Islet of Langerhans (tissue), 1 donor: ENCODE results near the gene KIF26B.

Source experiments
- FAIRE-seq: peaks from one replicate; lab custom pipeline; 2011; peaks lifted over from hg19 to GRCh38; lab: Jason Lieb, UNC

KIF26B gene

DNA sequence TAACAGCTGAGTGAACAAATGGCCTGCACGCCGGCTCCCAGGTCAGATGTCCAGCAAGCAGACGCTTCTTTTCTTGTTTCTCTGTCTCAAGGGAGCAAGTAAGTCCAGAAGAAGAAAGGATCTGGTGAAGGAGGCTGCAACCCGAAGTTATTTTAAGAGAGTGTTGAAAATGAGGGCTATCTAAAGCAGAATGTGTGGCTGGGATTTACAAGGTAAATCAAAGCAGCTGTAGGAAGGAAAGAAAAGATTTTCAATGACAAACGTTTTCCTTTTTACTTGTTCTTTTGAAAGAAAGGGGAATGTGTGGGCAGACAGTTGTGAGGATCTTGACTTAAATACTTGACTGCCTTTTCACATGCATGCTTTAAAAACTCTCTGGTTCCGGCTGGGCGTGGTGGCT is 311.5 kb downstream of the KIF26B start:
- FAIRE-seq, result no peak

DNA sequence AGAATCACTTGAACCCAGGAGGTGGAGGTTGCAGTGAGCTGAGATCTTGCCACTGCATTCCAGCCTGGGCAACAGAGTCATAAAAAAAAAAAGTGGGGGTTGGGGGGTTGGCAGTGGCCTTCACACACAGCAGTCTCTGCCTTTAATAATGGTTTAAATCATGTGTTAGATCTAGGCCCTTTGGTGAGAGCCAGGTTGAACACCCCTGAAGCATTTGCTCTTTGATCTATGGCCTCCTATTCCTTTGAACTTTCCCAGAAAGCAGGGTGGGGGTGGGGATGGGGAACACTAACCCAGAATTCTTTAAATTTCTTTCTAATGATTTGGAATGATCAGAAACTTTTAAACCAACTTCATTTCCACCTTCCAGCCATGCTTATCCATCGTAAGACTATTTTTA is 313.0 kb downstream of the KIF26B start:
- no peak for FAIRE-seq

DNA sequence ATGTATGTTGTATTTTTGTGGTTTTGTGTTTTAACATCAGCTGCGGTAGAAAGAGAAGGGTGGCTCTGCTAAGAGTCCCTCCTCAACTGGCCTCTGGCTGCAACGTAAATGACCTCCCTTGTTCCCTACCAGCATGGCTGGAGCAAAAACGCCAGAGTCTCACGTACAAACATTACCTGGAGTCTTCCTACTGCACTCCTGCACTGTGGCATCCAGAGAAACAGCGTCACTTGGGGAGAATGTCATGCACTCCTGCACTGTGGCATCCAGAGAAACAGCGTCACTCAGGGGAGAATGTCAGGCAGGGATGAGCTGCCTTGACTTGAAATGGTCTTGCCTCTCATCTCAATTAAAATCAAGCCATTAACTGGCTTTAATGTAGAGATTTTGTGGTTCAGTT is 314.2 kb downstream of the KIF26B start:
- FAIRE-seq, result no peak

DNA sequence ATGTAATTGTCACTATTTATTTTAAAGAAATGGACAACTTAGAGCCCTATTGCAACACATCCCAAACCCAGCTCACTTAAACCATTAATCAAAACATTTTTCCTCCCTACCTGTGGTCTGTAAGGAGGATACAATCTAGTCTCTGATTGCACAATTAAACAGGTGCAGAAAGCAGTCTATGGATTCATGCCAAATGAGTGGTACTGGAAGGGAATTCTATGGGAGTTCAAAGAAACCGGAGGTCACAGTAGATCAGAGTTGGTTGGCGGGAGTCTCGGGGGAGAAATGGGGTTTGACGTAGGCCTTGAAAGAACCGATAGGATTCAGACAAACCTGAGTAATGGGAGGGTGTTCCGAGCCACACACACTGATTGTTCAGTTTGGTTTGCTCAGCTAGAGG is 314.9 kb downstream of the KIF26B start:
- FAIRE-seq, result no peak

DNA sequence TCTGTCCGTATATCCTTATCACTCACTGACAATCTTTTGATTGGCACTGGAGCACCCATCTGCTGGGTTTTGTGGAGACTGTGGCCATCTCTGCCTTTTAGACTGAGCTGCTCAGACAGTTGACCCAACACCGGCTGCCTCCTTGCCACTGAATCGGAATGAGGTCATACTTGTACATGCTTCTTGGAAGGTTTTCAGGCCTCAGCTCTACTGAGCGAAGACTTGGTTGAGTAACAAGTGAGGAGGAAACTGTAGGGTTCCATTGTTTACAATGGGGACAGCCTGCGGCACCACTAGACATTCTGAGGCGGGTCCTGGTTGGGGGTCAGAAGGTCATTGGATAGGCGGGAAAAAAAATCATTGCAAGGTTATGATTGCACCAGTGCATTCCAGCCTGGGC is 320.3 kb downstream of the KIF26B start:
- no peak for FAIRE-seq

DNA sequence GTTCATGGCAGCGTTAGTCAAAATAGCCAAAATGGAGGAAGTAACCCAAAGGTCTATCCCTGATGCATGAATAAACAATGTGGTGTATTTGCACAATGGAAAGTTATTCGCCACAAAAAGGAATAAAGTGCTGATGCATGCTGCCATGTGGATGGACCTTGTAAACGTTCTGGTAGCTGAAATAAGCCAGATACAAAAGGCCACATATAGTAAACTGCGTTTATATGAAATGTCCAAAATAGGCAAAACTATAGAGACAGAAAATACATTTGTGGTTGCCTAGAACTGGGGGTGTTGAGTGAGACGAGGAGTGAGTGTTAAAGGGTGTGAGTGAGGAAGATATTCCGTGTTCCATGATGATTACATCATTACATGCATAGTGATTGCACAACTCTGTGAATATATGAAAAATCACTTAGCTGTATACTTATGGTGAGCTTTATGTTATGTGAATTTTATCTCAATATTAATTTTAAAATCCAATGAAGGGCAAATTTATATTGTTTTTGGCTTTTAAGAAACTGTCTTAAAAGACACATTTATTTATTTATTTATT is 321.3 kb downstream of the KIF26B start:
- no peak for FAIRE-seq

DNA sequence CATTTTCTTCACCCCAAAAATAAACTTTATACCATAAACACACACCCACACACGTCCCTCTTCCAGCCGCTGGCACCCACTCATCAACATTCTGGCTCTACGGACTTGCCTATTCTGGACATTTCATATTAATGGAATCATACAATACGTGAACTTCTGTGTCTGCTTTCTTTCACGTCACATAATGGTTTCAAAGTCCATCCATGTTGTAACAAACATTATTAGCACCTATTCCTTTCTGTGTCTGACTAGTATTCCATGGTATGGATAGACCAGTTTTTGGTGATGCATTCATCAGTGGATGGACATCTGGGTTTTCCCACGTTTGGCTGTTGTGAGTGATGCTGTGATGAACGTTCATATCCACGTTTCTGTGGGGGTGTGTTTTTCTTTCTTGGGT is 323.2 kb downstream of the KIF26B start:
- FAIRE-seq, result no peak

DNA sequence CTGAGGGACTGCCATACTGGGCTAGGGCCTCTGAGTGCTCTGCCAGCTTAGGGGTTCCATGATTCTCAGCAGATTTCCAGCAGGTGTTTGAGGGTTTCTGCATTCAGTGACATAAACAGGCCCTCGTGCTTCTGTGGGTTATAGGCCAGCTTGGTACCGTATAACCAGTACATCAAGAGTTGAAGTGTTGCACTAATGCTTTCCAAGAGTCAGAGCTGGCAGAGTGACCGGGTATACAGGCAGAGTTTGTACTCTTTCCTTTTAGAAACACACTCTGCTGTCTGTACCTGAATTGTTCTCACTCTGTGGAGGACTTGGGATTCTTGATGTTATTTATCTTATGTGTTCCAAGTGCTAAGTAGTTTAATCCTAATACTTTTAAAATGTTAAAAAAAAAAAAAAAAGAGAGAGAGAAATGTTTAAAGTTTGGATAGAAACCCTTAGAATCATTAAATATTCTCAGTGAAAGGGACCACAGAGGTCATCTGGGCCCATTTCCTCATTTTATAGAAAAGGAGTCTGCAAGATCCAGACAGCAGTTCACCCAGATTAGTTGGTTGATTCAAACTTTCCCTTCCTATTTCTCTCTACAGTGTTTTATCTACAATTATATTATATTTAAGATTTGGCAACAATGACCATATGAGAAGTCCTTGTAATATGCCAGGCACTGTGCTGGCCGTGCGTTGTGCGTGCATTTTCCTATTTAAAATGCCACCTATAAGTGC is 325.8 kb downstream of the KIF26B start:
- FAIRE-seq, result no peak

DNA sequence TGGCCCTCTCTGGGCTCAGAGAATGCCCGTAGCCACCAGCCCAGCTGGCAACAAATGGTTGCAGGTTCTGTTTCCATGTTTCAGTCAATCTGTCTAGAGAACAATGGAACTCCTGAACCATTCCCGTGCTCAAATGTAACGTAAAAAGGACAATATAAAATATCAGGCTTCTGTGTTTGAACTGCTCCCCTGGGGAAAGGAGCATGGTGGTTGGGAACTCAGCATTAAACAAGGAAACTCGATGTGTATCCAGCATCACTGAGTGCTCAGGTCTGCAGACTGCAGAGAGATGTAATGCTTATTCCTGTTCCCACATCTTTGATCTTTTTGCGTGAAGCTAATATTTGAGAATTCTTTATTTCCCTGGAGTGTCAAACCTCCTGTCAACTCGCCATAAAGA is 326.5 kb downstream of the KIF26B start:
- no peak for FAIRE-seq

DNA sequence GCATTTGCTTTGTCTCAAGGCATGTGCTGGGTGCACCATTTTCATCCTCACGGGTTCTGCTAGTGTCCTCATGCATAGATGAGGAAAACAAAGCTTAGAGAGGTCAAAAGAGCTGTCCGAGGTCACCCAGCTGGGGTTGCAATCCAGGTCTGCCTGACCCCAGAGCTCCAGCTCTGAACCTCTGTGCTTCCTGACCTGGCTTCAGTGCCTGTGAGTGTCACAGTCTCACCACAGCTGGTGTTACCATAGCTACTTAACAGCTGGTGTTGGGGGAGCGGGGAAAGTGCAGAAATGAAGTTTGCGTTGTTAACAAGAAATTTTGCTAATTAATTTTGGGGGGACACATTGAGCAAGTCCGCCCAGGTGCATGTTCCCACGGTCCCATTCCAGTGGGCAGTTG is 328.5 kb downstream of the KIF26B start:
- no peak for FAIRE-seq

DNA sequence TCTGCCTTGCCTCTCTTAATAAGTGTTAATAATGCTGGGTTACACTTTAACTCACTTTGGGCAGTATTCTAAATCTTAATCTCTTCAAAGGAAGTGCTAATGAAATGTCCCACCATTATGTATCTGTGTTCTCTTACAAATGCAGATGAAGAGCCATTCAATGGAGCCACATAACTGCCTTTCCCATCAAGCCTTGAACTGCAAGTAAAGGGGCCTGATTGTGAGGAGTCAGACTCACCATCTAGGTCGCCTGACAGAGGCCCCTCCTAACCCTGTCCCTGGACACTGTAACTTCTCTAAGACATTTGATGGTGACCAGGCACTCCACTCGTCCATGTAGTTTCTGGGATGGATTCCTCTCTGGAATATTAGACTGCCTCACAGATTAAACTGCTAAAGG is 329.4 kb downstream of the KIF26B start:
- FAIRE-seq, result no peak

DNA sequence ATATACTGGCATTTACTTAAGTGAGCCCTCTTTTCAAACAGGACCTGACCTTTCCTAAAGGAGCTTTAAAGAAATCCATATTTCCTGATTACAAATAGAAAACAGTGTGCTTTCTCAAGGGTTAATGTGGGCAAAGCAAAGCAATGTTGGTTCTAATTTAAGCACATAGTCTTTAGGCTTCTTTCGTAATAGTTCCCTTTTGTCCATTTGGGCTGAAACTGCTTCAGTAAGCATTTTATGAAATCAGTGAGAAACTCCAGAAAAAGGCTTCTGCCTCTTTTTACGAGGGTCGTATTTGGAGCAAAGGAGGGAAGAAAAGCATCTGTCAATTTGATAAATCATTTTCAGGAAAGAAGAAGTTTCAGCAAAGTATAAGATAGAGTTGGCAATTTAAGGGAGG is 331.2 kb downstream of the KIF26B start:
- no peak for FAIRE-seq

DNA sequence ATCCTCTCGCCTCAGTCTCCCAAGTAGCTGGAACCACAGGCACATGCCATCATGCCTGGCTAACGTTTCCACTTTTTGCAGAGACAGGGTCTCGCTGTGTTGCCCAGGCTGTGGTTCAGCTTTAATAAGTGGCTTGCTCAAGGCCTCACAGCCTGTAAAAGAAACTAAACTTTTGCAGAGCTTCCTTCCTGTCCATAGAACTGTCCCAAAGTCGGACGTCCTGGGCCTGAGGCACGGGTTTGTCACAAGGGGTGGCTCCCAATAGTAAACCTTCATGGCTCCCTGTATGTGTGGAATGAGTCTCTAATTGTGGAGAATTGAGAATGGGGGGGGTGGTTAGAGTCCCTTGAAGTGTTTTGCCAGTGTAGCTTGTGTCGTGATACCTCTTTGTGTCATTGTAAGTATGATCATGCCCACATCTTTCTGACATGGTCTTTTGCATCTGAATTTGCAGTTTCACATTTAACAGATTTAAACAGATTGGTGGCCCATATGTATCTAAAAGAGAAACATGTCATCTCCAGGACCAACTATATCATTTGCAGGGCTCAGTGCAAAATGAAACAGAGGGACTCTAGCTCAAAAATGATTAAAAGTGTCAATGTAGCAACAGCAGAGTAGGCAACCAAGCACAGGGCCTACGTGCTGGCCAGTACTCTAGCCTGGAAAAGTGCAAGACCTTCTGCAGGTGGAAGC is 332.1 kb downstream of the KIF26B start:
- no peak for FAIRE-seq

DNA sequence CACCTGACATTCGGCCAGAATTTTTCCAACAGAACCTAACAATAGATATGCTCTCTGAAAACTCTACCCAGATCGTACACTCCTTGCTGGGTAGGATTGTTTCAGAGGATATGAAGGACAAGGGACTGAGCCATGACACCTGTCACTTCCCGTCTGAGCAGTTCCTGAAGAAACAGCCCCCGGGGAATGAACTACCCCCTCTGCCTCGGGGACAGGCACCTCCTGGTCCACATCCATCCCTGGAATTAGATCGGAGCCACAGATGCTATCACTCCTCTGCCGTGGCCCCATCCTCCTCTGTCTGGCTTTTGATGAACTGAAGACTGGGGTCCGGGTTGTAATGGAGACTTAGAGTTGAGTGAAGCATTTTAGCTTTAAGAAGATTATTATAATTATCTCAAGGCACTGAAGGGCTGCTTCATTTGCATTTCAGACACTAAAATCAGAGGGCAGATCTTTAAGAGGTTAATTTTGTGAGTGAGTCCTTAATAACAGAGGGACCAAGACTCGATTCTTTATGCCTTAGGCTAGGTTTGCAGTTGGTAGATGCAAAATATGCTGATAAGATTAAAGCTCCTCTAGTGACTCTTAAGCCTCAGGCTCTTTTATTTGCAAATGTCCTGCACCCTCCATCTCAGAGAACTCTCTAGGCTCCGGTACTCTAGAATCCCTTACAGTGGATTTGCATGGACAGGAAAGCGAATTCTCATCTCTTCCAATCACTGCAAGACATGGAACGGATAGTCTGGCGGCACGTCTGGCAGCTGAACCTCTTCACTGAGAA is 333.8 kb downstream of the KIF26B start:
- no peak for FAIRE-seq

DNA sequence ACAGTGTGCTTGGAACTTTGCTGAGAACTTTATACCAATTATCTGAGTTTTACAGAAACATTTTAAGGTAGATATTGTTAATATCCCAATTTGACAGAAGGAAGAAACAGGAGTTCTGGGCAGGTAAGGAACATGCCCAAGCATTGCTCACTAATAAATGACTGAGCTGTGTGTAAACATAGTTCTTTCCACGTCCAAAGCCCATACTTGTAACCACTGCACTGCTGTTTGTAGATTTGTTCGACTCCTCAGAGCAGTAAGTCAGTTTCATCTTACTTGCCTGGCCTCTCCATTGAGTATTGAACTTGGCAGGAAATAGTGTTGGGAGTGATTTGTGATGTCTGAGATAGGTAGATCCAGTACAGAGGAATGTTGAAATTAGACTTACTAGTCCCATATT is 335.1 kb downstream of the KIF26B start:
- no peak for FAIRE-seq

DNA sequence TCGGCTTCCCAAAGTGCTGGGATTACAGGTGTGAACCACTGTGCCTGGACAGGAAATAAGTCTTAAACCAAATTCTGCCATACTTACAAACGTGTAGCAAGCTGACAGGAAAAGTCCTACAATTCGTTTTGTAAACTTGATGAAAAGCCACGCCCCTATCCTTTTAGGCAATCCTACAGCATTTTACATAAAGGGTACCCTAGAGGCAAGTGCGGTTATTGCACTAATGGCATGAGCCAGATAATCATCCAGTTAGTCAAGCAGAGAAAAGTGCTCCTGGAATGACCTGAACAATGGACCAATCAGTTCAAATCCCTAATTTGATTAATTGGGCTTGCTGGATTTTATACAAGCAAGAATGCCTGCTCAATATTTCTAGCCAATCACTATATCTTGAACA is 338.2 kb downstream of the KIF26B start:
- no peak for FAIRE-seq

DNA sequence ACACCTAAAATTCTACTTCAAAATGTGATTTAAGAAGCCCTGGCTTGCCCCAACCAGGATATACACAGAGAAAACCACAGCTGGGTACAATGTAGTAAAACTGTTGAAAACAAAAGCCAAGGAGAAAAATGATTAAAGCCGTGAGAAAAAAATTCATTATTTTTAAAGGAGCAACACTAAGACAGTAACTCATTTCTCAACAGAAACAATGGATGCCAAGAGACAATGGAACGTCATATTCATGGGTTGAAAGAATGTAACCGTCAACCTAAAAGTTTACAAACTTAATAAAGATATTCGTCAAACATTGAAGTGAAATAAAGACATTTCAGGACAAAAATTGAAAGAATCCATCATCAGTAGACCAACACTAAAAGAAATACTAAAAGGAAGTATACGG is 340.9 kb downstream of the KIF26B start:
- no peak for FAIRE-seq

DNA sequence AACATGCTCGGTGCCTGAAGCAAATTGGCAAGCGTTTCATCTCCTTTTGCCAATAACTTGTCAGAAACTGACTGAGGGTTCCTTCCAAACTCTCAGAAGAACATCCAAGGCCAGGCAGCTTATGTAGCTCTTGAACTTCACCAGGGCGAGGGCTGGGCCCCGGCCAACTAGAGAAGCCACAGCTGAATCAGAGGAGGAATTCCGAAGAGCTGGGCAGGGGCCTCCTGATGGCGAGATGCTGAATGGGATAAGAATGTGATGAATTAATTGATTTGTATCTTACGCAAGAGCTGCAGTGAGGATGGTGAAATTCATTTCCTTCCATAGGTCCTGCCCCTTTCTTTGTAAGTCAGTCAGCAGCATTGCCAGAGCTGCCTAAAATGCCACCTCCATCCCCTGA is 345.8 kb downstream of the KIF26B start:
- no peak for FAIRE-seq

DNA sequence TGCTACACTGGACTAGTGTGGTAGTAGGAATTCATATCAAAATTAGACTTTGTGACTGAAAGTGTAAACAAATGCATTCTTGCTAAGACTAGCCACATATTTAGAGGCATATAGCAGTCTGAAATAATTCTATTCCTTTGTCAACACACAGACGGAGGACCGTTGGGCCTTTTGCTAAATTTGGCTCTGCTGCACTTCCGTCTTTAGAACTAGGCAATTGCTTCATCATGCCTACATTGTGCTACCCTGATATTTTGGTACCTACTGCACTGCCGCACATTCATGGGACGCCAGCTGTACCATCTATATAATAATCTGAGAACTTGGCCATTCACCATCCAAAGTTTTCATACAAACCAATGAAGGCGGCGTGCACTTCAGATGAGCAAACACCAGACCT is 346.8 kb downstream of the KIF26B start:
- FAIRE-seq, result no peak

DNA sequence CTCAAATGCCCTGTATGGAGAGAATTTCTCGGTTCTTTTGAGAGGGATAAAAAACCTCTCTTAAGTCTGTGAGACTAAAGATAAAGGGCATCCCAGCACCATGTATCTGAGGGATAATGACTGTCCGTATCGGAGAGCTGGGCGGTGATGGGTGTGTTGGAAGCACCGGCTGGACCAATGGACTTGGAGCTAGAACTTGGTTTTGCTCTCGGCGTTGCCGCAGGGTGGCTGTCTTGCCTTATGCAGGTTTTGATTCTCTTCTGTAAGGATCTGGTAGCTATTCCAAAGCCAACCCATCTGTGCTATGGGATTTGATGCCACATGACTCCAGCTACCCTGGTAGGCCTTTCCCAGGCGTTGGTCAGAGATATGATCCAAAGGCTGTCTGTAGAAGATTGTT is 348.8 kb downstream of the KIF26B start:
- no peak for FAIRE-seq

DNA sequence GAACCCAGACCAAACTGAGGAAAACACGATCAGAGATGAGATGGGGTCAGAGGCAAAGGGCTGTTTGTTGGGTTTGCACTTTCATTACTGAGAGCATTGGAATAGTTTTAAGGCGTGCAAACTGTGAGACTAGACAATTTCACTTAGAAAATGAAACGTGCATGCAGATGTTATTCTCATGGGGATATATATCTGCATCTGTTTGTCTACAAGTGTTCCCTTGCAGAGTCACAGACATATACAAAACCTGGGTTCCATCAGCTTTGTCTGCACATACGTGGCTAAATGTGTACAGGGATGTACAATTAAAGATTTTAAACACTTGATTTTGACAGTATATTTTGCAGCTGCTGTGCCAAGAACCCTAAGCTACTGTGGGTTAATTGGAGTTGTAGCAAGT is 355.4 kb downstream of the KIF26B start:
- FAIRE-seq, result no peak

DNA sequence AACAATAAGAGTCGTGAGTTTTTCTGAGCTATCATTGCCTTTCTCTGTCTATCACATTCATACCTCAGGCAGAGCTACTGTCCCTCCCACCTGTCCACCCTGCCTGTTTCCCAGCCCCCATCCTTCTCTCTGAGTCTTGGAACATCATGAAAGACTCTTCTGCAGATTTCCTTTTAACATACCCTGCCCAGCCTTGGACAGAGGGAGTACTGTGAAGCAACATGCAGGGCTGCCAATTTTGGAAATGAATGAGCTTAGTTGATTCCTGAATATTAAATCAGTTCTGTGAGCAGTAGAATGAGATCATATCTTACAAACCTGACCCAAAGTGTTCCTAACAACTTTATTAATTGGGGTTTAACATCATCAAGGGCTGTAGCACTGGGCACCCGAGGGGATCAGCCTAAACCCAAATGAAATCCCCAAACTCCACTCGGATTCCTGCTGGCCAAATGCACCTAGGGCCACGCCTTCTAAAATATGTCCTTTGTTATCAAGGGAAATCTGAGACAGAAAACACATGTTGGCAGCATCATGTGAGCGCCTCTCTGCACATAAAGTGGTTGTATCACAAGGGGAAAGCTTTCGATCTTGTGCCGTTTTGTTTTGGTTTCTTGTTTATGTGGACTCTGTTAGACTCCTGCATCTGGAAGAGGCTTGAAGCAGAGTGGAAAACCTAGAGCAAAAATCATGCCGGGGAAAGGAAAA is 357.6 kb downstream of the KIF26B start:
- FAIRE-seq, result no peak
